ENCODE measurements around the gene ERMP1. TPM values are rescaled to one million over a fixed set of nuclear protein-coding genes. Genes with fewer than 3 reads are reported as not detected.
"Not testable (repeated sequence)": the region's sequence is repeated elsewhere in the genome, so short reads cannot be mapped to it uniquely, and the experiment has no call there.

ERMP1 gene
- total RNA-seq, 1 donor from 2014 or later = 61.3 TPM

- DNase-seq (ENCODE audit: low spot score) = no peak
Observed at GRCh38 chr9:5783982-5784381, 48.9 kb downstream of the ERMP1 start.

GRCh38 chr9:5783420-5783819 lies 49.5 kb downstream of the ERMP1 start:
- DNase-seq (ENCODE audit: low spot score) = not testable (repeated sequence)

- DNase-seq (ENCODE audit: low spot score) = peak; percentile 19
Observed at GRCh38 chr9:5779705-5780218, 53.2 kb downstream of the ERMP1 start.

- DNase-seq (ENCODE audit: low spot score) = no peak
Observed at GRCh38 chr9:5778805-5779204, 54.1 kb downstream of the ERMP1 start.

DNA sequence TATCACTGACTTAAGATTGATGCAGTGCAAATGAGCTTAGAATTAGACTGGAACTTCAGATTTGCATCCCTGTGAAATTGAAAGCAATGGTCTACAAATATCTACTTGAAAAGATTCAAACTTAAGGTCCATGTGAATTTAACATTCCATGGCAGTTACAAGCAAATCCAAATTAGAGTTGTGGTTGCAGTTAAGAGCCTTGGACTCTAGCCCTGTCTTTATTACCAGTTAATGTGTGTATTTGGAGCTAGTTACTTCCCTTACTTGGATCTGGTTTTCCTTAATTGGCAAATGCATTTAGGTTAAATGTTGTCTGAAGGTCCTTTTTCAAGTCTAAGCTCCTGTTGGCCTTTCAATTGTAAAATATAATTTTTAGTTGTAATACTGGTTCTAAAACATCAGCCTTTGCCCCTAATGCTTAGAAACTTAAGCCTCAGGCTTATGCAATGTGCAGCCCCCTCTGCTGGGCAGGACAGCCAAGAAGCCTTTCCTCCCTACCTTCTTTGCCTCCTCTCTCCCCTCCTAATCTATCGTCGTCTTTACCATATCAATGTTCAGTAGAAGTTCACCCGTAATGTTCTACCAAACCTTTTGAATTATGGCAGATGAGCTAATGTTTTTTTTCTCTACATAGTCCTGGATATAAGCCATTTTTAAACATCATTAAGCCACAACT lies 59.5 kb downstream of the ERMP1 start:
- DNase-seq (ENCODE audit: low spot score) = no peak

DNA sequence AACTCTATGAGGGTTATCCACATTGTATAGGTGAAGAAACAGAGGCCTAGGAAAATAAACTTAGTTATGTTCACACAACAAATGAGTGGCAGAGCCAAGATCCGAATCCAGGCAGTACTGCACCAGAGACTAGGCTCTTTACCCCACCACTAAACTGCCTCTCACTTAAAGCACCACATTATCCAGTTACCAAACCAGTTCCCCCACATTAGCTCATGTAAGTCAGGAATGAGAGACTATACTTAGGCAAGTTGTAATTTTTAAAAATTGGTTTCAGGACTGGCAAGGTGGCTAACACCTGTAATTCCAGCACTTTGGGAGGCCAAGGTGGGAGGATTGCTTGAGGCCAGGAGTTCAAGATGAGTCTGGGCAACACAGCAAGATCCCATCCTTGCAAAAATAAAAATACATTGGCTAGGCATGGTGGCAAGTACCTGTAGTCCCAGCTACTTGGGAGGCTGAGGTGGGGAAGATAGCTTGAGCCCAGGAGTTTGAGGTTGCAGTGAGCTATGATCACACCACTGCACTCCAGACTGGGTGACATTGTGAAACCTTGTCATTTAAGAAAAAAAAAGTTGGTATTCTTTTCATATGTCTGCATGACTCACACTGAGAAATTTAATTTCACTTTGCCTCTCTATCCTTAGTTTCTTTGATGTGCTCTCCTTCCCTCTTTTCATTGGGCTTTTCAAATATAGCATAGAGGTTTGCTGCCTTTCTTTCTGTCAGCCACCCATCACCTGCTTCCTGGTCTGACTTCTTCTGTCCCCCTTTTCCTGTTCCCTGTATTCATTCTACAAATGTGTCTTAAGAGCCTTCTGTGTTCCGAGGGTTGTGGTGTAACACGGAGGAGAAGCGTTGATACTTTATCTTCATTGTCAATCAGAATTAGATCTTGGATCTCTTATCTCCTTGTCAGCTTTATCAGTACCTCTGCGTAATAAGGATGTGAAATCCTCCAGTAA lies 64.7 kb downstream of the ERMP1 start:
- no peak for DNase-seq (ENCODE audit: low spot score)

- no peak for DNase-seq (ENCODE audit: low spot score)
Observed at GRCh38 chr9:5764130-5764868, 68.6 kb downstream of the ERMP1 start.

DNA sequence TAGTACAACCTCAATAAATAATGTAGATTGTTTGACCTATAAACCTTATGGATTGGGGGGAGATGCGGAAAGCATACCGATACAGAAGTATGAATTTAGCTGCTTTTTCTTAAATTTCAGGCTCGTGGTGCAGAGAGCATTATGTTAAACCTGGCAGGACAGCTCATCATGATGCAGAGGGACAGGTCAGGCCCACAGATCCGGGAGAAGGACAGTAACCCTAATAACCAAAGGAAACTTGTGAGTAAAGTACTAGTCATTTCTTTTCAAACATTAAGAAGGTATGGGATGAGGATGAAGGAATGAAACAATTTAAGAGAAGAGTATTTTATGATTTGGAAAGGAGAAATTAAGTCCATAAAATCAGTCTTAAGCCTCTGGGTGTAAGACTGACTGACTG lies 70.5 kb downstream of the ERMP1 start:
- no peak for DNase-seq (ENCODE audit: low spot score)

DNA sequence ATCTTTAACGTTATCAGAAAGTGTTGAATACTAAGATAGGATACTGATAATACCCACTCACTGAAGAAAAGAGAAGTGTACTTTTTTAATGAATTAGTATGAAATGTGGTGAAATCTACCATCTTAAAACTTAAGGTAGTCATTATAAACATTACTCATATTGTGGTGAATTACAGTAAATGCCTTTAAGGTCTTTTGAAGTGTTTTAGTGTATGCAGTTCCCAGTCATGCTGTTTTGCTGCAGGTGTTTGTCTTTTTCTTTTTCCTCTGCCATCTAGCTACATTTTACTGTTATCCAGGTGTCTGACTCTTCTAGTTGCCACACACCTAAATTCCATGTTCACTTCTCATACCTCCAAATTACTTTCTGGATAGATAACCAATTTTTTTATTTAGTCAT lies 72.6 kb downstream of the ERMP1 start:
- no peak for DNase-seq (ENCODE audit: low spot score)

GRCh38 chr9:5756633-5757032 lies 76.3 kb downstream of the ERMP1 start:
- no peak for DNase-seq (ENCODE audit: low spot score)

GRCh38 chr9:5750569-5750968 lies 82.3 kb downstream of the ERMP1 start:
- no peak for DNase-seq (ENCODE audit: low spot score)

DNA sequence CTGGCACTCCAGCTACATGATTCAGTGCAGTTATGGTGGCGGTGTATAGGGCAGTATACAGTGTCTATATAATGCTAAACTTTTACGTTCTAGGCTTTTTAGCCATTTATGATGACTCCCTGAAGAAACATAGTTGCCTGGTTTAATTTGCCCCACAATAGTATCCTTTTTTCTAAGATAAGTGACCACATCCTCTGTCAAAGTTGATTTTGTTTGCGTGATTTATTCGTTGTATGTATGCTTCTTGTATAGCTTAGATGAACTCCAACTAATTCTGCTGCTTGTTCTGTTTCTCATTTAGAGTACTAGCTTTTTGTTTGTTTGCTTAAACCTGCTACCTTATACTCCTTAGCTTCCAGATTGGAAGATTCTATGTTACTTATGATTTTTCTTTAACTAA lies 83.6 kb downstream of the ERMP1 start:
- DNase-seq (ENCODE audit: low spot score) = no peak

- no peak for DNase-seq (ENCODE audit: low spot score)
Observed at GRCh38 chr9:5748438-5748837, 84.5 kb downstream of the ERMP1 start.

DNA sequence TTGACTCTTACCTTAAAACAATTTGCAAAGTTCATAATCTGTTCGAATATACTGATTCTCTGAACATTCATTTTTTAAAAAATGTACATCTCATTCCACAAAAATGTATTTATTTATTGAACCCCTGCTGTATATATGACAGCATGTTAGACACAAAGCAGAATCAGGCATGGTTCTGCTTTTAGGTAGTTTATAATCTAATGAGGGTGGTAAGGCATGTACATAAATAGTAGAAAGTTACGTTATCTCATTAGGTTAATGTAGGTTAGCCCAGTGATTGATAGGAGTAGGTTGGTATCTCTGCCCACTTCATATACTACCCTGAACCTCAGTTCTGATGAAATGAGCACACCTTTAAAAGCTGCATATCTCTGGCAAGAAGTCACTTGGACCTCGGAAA lies 89.8 kb downstream of the ERMP1 start:
- DNase-seq (ENCODE audit: low spot score) = no peak

- DNase-seq (ENCODE audit: low spot score) = no peak
Observed at GRCh38 chr9:5736563-5737346, 96.2 kb downstream of the ERMP1 start.

DNA sequence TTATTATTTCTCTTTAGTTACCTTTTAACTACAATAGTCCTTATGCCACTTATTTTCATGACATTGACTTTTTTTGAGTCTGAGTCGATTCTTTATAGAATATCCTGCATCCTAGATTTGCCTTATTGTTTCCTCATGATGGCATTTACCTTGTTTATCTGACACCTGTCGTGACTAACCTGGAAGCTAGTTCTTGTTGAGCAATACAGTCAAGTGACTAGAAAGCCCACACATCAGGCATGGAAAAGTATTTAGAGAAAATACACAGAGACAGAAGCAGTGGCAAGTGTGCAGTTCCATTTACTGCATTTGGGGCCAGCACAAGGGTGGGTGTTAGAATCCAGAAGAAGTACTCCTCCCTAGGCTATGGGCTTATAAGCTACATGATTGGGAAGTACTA lies 97.8 kb downstream of the ERMP1 start:
- no peak for DNase-seq (ENCODE audit: low spot score)

Other genes starting within 250 kb of the ERMP1 start
- gene RIC1, start 204.0 kb downstream of the ERMP1 start, total RNA-seq = 17.0 TPM
- not detected for gene MLANA, start 57.8 kb upstream of the ERMP1 start, total RNA-seq
- 12.7 TPM for gene RANBP6, start 182.5 kb upstream of the ERMP1 start, total RNA-seq

Measured in mucosa of gallbladder (tissue), 1 donor.